ENCODE results near the gene BAIAP2. TPM values are rescaled to one million over a fixed set of nuclear protein-coding genes. Genes with fewer than 3 reads are reported as not detected.

Gene BAIAP2, protein sequence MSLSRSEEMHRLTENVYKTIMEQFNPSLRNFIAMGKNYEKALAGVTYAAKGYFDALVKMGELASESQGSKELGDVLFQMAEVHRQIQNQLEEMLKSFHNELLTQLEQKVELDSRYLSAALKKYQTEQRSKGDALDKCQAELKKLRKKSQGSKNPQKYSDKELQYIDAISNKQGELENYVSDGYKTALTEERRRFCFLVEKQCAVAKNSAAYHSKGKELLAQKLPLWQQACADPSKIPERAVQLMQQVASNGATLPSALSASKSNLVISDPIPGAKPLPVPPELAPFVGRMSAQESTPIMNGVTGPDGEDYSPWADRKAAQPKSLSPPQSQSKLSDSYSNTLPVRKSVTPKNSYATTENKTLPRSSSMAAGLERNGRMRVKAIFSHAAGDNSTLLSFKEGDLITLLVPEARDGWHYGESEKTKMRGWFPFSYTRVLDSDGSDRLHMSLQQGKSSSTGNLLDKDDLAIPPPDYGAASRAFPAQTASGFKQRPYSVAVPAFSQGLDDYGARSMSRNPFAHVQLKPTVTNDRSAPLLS
- 139 TPM for total RNA-seq
- long read RNA-seq, transcript BAIAP2-204 (14 exons, 2,095 nt) = minor isoform, 10 of 123 reads
- long read RNA-seq, transcript BAIAP2-205 (15 exons, 2,129 nt) = minor isoform, 10 of 123 reads
- long read RNA-seq, transcript BAIAP2-201 (14 exons, 1,939 nt) = major isoform, 13 of 123 reads
- long read RNA-seq, partial matches to known transcripts = 38 of 123 reads
- long read RNA-seq, other reads (novel, unspliced or antisense) = 50 of 123 reads

GRCh38 chr17:81034779-81035520 lies at the start of gene BAIAP2:
Gene BAIAP2 (plus strand): TSS chr17:81035151. CDS start chr17:81035255, 104 bp downstream.
- H3K36me3 ChIP-seq = no peaks in the 10 kb centered on the region
- no peak for TF ChIP-seq CTCF (IDR thresholded peaks at IDR 0.05)
- ATAC-seq (peak; percentile 78), DNase-seq (peak; percentile 99)
- H3K4me1 ChIP-seq = peaks cover 59% of the 10 kb centered on the region
- H3K9me3 ChIP-seq = no peaks in the 10 kb centered on the region
- H3K27me3 ChIP-seq = no peaks in the 10 kb centered on the region
- H3K27ac ChIP-seq = peak within 1 kb of the TSS; percentile 58
- H3K4me3 ChIP-seq = peak within 1 kb of the TSS; percentile 64
- intact Hi-C loops (cut with DNase I) = no loop called here

- no peak overlapping the region for H3K27ac ChIP-seq
- H3K27me3 ChIP-seq = peaks cover 3% of the 10 kb centered on the region
- intact Hi-C loops (cut with DNase I) = no loop called here
- H3K4me1 ChIP-seq = peaks cover 19% of the 10 kb centered on the region
- ATAC-seq (no peak), DNase-seq (no peak)
- no peak for TF ChIP-seq CTCF (IDR thresholded peaks at IDR 0.05)
- H3K4me3 ChIP-seq = no peak overlapping the region
- H3K36me3 ChIP-seq = no peaks in the 10 kb centered on the region
- H3K9me3 ChIP-seq = no peaks in the 10 kb centered on the region
Observed at GRCh38 chr17:80986046-80986445, 48.9 kb upstream of the BAIAP2 start.

- Histone ChIP-seq H3K4me1 (peaks cover 17% of the 10 kb centered on the region), H3K9me3 (no peaks in the 10 kb centered on the region), H3K27me3 (no peaks in the 10 kb centered on the region), H3K4me3 (no peak overlapping the region), H3K27ac (no peak overlapping the region), H3K36me3 (no peaks in the 10 kb centered on the region)
- DNase-seq = peak; percentile 66
- intact Hi-C loops (cut with DNase I) = no loop called here
- peak; percentile 58 for ATAC-seq
- no peak for TF ChIP-seq CTCF (IDR thresholded peaks at IDR 0.05)
Observed at GRCh38 chr17:80986816-80987475, 48.0 kb upstream of the BAIAP2 start.

- Histone ChIP-seq H3K4me3 (no peak overlapping the region), H3K27me3 (no peaks in the 10 kb centered on the region), H3K4me1 (peaks cover 23% of the 10 kb centered on the region), H3K9me3 (no peaks in the 10 kb centered on the region), H3K27ac (no peak overlapping the region), H3K36me3 (no peaks in the 10 kb centered on the region)
- TF ChIP-seq CTCF (IDR thresholded peaks at IDR 0.05) = no peak
- no peak for ATAC-seq
- intact Hi-C loops (cut with DNase I) = no loop called here
- peak; percentile 62 for DNase-seq
Observed at GRCh38 chr17:80987941-80988461, 47.0 kb upstream of the BAIAP2 start.

DNA sequence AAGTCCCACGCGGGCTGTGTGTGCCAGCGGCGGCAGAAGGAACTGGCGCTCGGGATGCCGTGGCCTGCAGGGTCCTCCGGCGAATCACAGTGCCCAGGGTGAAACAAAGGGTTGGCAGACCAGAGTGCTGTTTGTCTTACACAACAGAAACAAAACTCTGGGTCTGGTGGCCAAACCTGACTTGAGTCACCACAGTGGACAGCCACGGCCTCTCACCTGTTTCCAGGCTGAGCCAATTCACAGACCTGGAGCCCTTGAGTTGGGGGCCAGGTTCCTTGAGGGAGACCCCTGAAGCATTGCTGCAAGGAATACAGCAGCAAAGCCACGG lies 45.4 kb upstream of the BAIAP2 start:
- Histone ChIP-seq H3K27me3 (no peaks in the 10 kb centered on the region), H3K36me3 (no peaks in the 10 kb centered on the region), H3K27ac (no peak overlapping the region), H3K4me3 (no peak overlapping the region), H3K9me3 (no peaks in the 10 kb centered on the region), H3K4me1 (peaks cover 29% of the 10 kb centered on the region)
- no peak for TF ChIP-seq CTCF (IDR thresholded peaks at IDR 0.05)
- DNase-seq (no peak), ATAC-seq (no peak)
- intact Hi-C loops (cut with DNase I) = no loop called here
